ENCODE data around the gene DMP1. TPM values are rescaled to one million over a fixed set of nuclear protein-coding genes. Genes with fewer than 3 reads are reported as not detected.

Gene DMP1
- total and polyA plus RNA-seq, 2 experiments from 2014 or later = not detected

DNA sequence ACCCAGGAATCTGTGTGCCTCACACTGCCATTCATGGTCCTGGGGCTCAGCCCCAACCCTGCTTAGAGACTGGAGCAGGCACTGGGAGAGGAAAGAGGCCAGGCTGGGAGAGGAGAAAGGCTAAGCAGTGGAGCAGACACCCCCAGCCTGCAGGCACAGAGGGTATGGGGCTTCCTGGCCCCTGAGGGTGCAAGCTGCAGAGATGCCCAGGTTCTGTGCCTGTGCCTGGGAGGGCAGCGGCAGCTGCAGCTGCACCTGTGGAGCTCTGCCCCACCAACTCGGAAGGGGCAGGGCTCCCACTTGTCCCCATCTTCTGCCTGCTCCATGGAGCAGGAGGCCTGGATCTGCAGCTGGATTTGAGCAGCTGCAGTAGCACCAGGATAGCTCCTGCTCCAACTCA lies 47.9 kb downstream of the DMP1 start:
- H3K27me3 ChIP-seq = no peaks in the 10 kb centered on the region
- H3K79me2 ChIP-seq = no peaks in the 10 kb centered on the region
- DNase-seq (ENCODE audit: low spot score) = no peak
- H3K27ac ChIP-seq = no peak overlapping the region
- H3K36me3 ChIP-seq (replicated peaks; ENCODE audit: insufficient read depth, low read depth) = no peaks in the 10 kb centered on the region
- TF ChIP-seq EZH2phosphoT487 (IDR thresholded peaks at IDR 0.05; ENCODE audit: low read depth, severe bottlenecking, unreplicated experiment) (no peak), EZH2 (IDR thresholded peaks at IDR 0.05; ENCODE audit: borderline replicate concordance) (no peak)
- TF ChIP-seq, protein P1, sequence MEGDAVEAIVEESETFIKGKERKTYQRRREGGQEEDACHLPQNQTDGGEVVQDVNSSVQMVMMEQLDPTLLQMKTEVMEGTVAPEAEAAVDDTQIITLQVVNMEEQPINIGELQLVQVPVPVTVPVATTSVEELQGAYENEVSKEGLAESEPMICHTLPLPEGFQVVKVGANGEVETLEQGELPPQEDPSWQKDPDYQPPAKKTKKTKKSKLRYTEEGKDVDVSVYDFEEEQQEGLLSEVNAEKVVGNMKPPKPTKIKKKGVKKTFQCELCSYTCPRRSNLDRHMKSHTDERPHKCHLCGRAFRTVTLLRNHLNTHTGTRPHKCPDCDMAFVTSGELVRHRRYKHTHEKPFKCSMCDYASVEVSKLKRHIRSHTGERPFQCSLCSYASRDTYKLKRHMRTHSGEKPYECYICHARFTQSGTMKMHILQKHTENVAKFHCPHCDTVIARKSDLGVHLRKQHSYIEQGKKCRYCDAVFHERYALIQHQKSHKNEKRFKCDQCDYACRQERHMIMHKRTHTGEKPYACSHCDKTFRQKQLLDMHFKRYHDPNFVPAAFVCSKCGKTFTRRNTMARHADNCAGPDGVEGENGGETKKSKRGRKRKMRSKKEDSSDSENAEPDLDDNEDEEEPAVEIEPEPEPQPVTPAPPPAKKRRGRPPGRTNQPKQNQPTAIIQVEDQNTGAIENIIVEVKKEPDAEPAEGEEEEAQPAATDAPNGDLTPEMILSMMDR (IDR thresholded peaks at IDR 0.05; ENCODE audit: poor library complexity) = no peak
- WGBS (ENCODE audit: low lambda C conversion rate, missing lambda C conversion rate) = 88% methylated on average over 2 of the region's 2 CpGs
- H3K4me1 ChIP-seq (ENCODE audit: insufficient read depth) = no peaks in the 10 kb centered on the region
- H3K4me3 ChIP-seq = no peak overlapping the region
- no peaks in the 10 kb centered on the region for H3K9me3 ChIP-seq (ENCODE audit: low read depth)
- H2AFZ ChIP-seq = no peak overlapping the region
- H4K20me1 ChIP-seq (ENCODE audit: insufficient read depth, poor library complexity, severe bottlenecking) = no peaks in the 10 kb centered on the region
- no peak overlapping the region for H3K4me2 ChIP-seq
- no peaks in the 10 kb centered on the region for H3K9me2 ChIP-seq (replicated peaks; ENCODE audit: insufficient read depth)

DNA sequence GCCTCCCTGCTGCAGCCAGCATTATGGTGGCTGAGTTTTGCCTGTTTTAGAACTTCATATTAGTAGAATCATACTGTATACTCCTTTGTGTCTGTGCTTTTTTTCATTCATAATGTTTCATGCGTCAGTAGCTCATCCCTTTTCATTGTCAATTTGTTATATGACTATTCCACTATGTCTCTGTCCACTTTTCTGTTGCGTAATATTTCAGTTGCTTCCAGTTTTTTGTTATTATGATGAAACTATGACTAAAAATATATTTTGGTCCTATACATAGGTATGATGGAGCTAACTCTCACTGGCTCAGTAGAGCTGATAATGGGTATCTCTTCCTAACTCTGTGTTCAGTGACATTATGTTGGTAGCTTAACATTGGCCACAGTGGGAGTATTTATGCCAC lies 48.3 kb downstream of the DMP1 start:
- WGBS (ENCODE audit: low lambda C conversion rate, missing lambda C conversion rate) = 93% methylated on average over 2 of the region's 2 CpGs

DNA sequence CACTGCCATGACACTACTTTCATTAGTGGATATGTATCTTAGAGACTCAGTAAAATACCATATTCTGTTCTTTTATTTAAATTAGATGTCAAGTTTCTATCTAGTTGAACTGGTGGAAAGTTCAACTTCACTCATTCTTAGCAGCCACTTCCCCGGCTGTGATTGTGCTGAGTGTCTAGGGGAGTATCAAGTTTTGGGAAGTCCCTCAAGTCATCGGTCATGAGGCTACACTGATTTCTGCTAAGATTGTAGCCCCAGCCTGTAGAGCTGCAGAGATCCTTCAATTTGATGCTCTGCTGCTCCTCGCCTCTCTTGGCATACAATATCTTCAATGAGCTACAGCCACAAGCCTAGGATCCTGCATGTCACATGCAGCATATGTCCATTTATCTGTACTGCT lies 53.9 kb downstream of the DMP1 start:
- H3K9me3 ChIP-seq (ENCODE audit: low read depth) = no peaks in the 10 kb centered on the region

More for the DNA sequence above, 48.3 kb downstream of the DMP1 start:
- H3K4me1 ChIP-seq (ENCODE audit: insufficient read depth) = no peaks in the 10 kb centered on the region
- no peak for DNase-seq (ENCODE audit: low spot score)
- no peaks in the 10 kb centered on the region for H3K9me3 ChIP-seq (ENCODE audit: low read depth)
- H3K27ac ChIP-seq = no peak overlapping the region
- TF ChIP-seq, protein P1 (IDR thresholded peaks at IDR 0.05; ENCODE audit: poor library complexity) = no peak
- TF ChIP-seq EZH2phosphoT487 (IDR thresholded peaks at IDR 0.05; ENCODE audit: low read depth, severe bottlenecking, unreplicated experiment) = no peak
- TF ChIP-seq EZH2 (IDR thresholded peaks at IDR 0.05; ENCODE audit: borderline replicate concordance) = no peak
- no peaks in the 10 kb centered on the region for H3K27me3 ChIP-seq
- no peak overlapping the region for H3K4me3 ChIP-seq
- no peaks in the 10 kb centered on the region for H3K36me3 ChIP-seq (replicated peaks; ENCODE audit: insufficient read depth, low read depth)
- H3K9me2 ChIP-seq (replicated peaks; ENCODE audit: insufficient read depth) = no peaks in the 10 kb centered on the region
- H3K4me2 ChIP-seq = no peak overlapping the region
- H3K79me2 ChIP-seq = no peaks in the 10 kb centered on the region
- H2AFZ ChIP-seq = no peak overlapping the region
- H4K20me1 ChIP-seq (ENCODE audit: insufficient read depth, poor library complexity, severe bottlenecking) = no peaks in the 10 kb centered on the region

More for the DNA sequence above, 53.9 kb downstream of the DMP1 start:
- Histone ChIP-seq H2AFZ (no peak overlapping the region), H3K4me2 (no peak overlapping the region), H4K20me1 (ENCODE audit: insufficient read depth, poor library complexity, severe bottlenecking) (no peaks in the 10 kb centered on the region), H3K27me3 (no peaks in the 10 kb centered on the region), H3K9me2 (replicated peaks; ENCODE audit: insufficient read depth) (no peaks in the 10 kb centered on the region), H3K4me1 (ENCODE audit: insufficient read depth) (no peaks in the 10 kb centered on the region), H3K36me3 (replicated peaks; ENCODE audit: insufficient read depth, low read depth) (no peaks in the 10 kb centered on the region), H3K27ac (no peak overlapping the region), H3K4me3 (no peak overlapping the region), H3K79me2 (no peaks in the 10 kb centered on the region)
- no peak for TF ChIP-seq EZH2phosphoT487 (IDR thresholded peaks at IDR 0.05; ENCODE audit: low read depth, severe bottlenecking, unreplicated experiment)
- TF ChIP-seq, protein P1 (IDR thresholded peaks at IDR 0.05; ENCODE audit: poor library complexity) = no peak
- no peak for TF ChIP-seq EZH2 (IDR thresholded peaks at IDR 0.05; ENCODE audit: borderline replicate concordance)
- no peak for DNase-seq (ENCODE audit: low spot score)
- WGBS (ENCODE audit: low lambda C conversion rate, missing lambda C conversion rate) = 95% methylated on average over 3 of the region's 3 CpGs

All from hepatocyte (in vitro differentiated cells).